ENCODE results near the gene OGG1. TPM values are rescaled to one million over a fixed set of nuclear protein-coding genes. Genes with fewer than 3 reads are reported as not detected.

Gene OGG1
- total and polyA plus RNA-seq, 5 donors from 2014 or later, result 21.8 to 30.2 (median 26.3) TPM

DNA sequence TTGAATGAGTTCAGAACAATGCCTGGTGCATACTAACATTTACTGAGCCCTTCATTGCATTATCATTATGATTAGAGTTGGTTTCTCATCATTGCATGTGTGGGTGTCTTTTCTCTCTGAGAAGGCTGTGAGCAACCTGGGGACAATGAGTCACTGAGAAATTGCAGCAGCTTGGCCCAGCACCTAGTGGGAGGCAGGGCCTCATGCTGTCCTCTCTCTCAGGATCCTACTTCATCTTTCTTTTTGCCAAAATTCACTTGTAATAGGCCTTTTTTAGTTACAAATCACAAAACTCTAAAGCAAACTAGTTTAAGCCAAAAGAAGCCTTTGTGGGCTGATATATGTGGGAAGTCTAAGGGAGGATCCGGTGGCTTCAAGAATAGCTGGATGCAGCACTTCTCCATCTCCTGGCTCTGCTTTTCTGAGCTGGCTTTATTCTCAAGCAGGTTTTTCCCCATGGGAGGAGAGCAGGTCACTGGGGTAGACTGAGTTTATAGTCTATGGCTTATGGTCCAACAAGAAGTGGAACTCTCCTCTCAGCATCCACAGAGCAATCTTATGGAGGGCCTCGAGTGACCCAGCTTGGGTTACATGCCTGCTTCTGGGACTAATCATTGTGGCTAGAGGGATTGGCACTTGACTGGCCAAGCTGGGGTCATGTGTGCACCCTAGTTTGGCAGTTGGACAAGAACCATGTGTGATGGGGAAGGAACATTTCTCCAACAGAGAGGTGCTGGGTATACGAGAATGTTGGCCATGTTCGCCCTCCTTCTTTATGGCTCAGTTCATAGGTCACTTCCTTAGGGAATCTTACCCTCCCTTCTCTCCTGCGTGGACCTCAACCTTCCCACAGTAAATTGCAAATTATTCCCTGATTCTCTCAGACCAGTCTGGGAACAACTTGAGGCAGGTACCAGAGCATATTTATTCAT, 28.7 kb downstream of the OGG1 start:
- peaks cover 42% of the 10 kb centered on the region for H3K4me1 ChIP-seq (ENCODE audit: control insufficient read depth, insufficient read depth, low read length, poor library complexity, severe bottlenecking)

DNA sequence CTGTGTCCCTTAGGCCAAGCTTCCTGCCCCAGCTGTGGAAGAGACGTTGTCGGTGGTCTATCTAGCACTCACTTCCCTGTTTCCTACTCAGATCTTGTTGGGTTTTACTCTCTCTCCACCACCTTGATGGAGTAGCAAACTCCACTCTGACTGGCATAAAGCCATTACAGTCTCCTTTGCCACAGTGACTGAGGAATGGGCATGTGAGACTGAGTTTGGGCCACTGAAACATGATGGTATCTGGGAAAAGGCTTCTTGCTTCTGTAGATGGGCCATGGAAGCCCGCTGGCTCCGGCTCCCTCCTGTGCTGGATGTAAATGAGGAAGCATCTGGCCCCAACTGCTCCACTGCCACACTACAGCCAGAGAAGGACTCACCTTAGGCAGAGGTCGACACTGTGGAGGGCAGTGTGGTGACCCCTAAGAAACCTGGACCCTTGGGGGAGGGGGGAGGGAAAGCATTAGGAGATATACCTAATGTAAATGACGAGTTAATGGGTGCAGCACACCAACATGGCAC, 29.4 kb downstream of the OGG1 start:
- ATAC-seq (ENCODE audit: low read depth in 2 of 2), result no peak
- H3K27me3 Mint-ChIP-seq, result no peaks in the 10 kb centered on the region
- no peaks in the 10 kb centered on the region for H3K9me3 Mint-ChIP-seq
- H3K4me1 Mint-ChIP-seq, result peaks cover 8 to 52% (median 45%) of the 10 kb centered on the region in 4 donors
- peak overlapping the region; percentile 84 to 95 (median 85) for H3K27ac Mint-ChIP-seq
- H3K9me3 ChIP-seq (ENCODE audit: control insufficient read depth in 2 of 2, low read length in 2 of 2), result no peaks in the 10 kb centered on the region
- peaks cover 42% of the 10 kb centered on the region for H3K4me1 ChIP-seq (ENCODE audit: control insufficient read depth, insufficient read depth, low read length, poor library complexity, severe bottlenecking)
- H3K4me3 ChIP-seq (ENCODE audit: low read depth, low read length), result no peak overlapping the region
- peaks cover 9% of the 10 kb centered on the region for H3K36me3 Mint-ChIP-seq
- no peaks in the 10 kb centered on the region for H3K27me3 ChIP-seq (ENCODE audit: control insufficient read depth, insufficient read depth, low read length)
- no peak for DNase-seq
- peak overlapping the region; percentile 70 for H3K27ac ChIP-seq (ENCODE audit: insufficient read depth, low read length, poor library complexity, severe bottlenecking)
- H3K36me3 ChIP-seq (ENCODE audit: control insufficient read depth, insufficient read depth, low read length), result peaks cover 18% of the 10 kb centered on the region
- peak overlapping the region in 3 of 4 donors; percentile 41 to 83 (median 64) for H3K4me3 Mint-ChIP-seq

More for the DNA sequence above, 28.7 kb downstream of the OGG1 start:
- peaks cover 8 to 52% (median 45%) of the 10 kb centered on the region in 4 donors for H3K4me1 Mint-ChIP-seq
- H3K27ac Mint-ChIP-seq, result peak overlapping the region in 2 of 3 donors; percentile 84 to 95
- H3K27me3 Mint-ChIP-seq, result no peaks in the 10 kb centered on the region
- peak overlapping the region in 1 of 4 donors; percentile 64 for H3K4me3 Mint-ChIP-seq
- DNase-seq (no peak), ATAC-seq (ENCODE audit: low read depth in 2 of 2) (no peak)
- H3K4me3 ChIP-seq (ENCODE audit: low read depth, low read length), result no peak overlapping the region
- H3K36me3 Mint-ChIP-seq, result peaks cover 12% of the 10 kb centered on the region
- H3K9me3 Mint-ChIP-seq, result no peaks in the 10 kb centered on the region
- H3K36me3 ChIP-seq (ENCODE audit: control insufficient read depth, insufficient read depth, low read length), result peaks cover 11% of the 10 kb centered on the region
- H3K9me3 ChIP-seq (ENCODE audit: control insufficient read depth in 2 of 2, low read length in 2 of 2), result no peaks in the 10 kb centered on the region
- H3K27ac ChIP-seq (ENCODE audit: insufficient read depth, low read length, poor library complexity, severe bottlenecking), result no peak overlapping the region
- no peaks in the 10 kb centered on the region for H3K27me3 ChIP-seq (ENCODE audit: control insufficient read depth, insufficient read depth, low read length)

DNA sequence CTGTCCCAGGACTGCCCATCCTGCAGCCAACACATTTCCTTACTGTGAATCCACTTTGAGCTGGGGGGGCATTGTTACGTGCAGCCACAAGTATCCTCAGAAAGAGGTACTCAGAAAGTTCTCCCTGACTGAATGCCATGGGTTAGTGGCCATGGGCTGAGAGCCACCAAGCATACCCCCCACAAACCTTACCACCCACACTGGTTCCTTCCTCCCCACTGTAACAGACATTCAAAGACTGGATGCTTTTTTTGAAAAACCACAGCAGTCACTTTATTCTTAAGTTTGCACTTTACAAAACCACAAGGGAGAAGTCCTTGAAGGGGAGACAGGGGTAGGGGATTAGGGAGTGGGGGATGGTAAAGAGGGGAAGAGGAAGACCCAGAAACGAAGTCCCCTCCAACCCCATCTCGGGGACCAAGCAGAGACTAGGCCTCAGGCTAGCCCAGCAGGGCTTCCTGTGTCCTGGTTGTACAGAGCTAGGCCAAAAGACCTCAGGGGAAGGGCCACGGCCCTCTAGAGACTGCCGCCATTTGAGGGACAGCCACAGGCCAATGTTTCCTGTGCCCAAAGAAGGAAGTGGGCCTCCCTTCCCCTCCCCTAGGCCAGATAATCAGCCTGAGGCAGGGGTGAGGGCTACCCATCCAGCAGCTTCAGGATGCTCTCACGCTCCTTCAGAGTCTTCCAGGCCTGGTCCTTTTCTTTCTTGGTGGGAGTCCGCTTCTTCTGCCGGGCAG, 30.1 kb downstream of the OGG1 start:
- Histone ChIP-seq H3K9me3 (ENCODE audit: control insufficient read depth in 2 of 2, low read length in 2 of 2) (no peaks in the 10 kb centered on the region), H3K27ac (ENCODE audit: insufficient read depth, low read length, poor library complexity, severe bottlenecking) (peak overlapping the region; percentile 70), H3K4me3 (ENCODE audit: low read depth, low read length) (peak overlapping the region; percentile 15), H3K27me3 (ENCODE audit: control insufficient read depth, insufficient read depth, low read length) (no peaks in the 10 kb centered on the region), H3K36me3 (ENCODE audit: control insufficient read depth, insufficient read depth, low read length) (peaks cover 24% of the 10 kb centered on the region), H3K4me1 (ENCODE audit: control insufficient read depth, insufficient read depth, low read length, poor library complexity, severe bottlenecking) (peaks cover 42% of the 10 kb centered on the region)
- no peaks in the 10 kb centered on the region for H3K27me3 Mint-ChIP-seq
- DNase-seq, result peak in 2 of 3 donors; percentile 31 to 65
- ATAC-seq (ENCODE audit: low read depth in 2 of 2), result peak; percentile 55 to 59
- H3K4me3 Mint-ChIP-seq, result peak overlapping the region in 3 of 4 donors; percentile 64 to 83 (median 74)
- peak overlapping the region; percentile 84 to 95 (median 85) for H3K27ac Mint-ChIP-seq
- H3K4me1 Mint-ChIP-seq, result peaks cover 8 to 52% (median 45%) of the 10 kb centered on the region in 4 donors
- peaks cover 11% of the 10 kb centered on the region for H3K36me3 Mint-ChIP-seq
- H3K9me3 Mint-ChIP-seq, result no peaks in the 10 kb centered on the region

DNA sequence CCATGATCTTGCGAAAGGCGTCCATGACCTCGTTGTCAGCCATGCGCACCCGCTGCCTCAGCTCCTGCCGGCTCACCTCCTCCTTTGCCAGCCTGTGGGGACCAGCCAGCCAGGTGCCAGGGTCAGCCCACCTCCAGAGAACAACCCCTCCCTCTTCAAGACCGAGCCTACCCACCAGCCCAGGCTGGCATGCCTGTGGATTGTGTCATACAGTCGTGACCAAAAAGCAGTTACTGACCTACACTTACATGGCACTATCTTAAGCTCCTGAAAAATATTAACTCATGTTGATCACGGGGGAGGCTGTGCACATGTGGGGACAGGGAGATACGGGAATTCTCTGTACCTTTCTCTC, 30.7 kb downstream of the OGG1 start:
- peaks cover 8 to 54% (median 43%) of the 10 kb centered on the region in 4 donors for H3K4me1 Mint-ChIP-seq
- no peaks in the 10 kb centered on the region for H3K27me3 ChIP-seq (ENCODE audit: control insufficient read depth, insufficient read depth, low read length)
- ATAC-seq (ENCODE audit: low read depth in 2 of 2), result no peak
- H3K36me3 ChIP-seq (ENCODE audit: control insufficient read depth, insufficient read depth, low read length), result peaks cover 29% of the 10 kb centered on the region
- peak overlapping the region in 3 of 4 donors; percentile 61 to 83 (median 64) for H3K4me3 Mint-ChIP-seq
- no peaks in the 10 kb centered on the region for H3K9me3 Mint-ChIP-seq
- peak overlapping the region; percentile 84 to 95 (median 85) for H3K27ac Mint-ChIP-seq
- peak overlapping the region; percentile 70 for H3K27ac ChIP-seq (ENCODE audit: insufficient read depth, low read length, poor library complexity, severe bottlenecking)
- H3K9me3 ChIP-seq (ENCODE audit: control insufficient read depth in 2 of 2, low read length in 2 of 2), result no peaks in the 10 kb centered on the region
- DNase-seq, result no peak
- H3K4me1 ChIP-seq (ENCODE audit: control insufficient read depth, insufficient read depth, low read length, poor library complexity, severe bottlenecking), result peaks cover 42% of the 10 kb centered on the region
- peak overlapping the region; percentile 15 for H3K4me3 ChIP-seq (ENCODE audit: low read depth, low read length)
- H3K27me3 Mint-ChIP-seq, result no peaks in the 10 kb centered on the region
- H3K36me3 Mint-ChIP-seq, result peaks cover 15% of the 10 kb centered on the region

DNA sequence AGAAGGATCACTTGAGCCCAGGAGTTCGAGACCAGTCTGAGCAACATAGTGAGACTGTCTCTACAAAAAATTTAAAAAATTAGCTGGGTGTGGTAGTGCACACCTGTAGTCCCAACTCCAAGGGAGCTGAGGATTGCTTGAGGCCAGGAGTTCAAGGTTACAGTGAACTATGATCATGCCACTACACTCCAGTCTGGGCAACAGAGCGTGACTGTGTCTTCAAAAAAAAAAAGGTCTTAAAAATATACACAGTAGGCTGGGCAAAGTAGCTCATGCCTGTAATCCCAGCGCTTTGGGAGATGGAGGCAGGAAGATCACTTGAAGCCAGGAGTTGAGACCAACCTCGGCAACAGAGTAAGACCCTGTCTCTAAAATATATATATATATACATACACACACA, 31.2 kb downstream of the OGG1 start:
- Mint-ChIP-seq H3K4me3 (peak overlapping the region in 2 of 4 donors; percentile 61 to 64), H3K36me3 (peaks cover 18% of the 10 kb centered on the region), H3K9me3 (no peaks in the 10 kb centered on the region), H3K4me1 (peaks cover 8 to 58% (median 43%) of the 10 kb centered on the region in 4 donors), H3K27me3 (no peaks in the 10 kb centered on the region), H3K27ac (peak overlapping the region; percentile 20 to 95 (median 84))
- DNase-seq (no peak), ATAC-seq (ENCODE audit: low read depth in 2 of 2) (no peak)
- Histone ChIP-seq H3K4me1 (ENCODE audit: control insufficient read depth, insufficient read depth, low read length, poor library complexity, severe bottlenecking) (peaks cover 42% of the 10 kb centered on the region), H3K9me3 (ENCODE audit: control insufficient read depth in 2 of 2, low read length in 2 of 2) (no peaks in the 10 kb centered on the region), H3K27me3 (ENCODE audit: control insufficient read depth, insufficient read depth, low read length) (no peaks in the 10 kb centered on the region), H3K36me3 (ENCODE audit: control insufficient read depth, insufficient read depth, low read length) (peaks cover 33% of the 10 kb centered on the region), H3K4me3 (ENCODE audit: low read depth, low read length) (no peak overlapping the region), H3K27ac (ENCODE audit: insufficient read depth, low read length, poor library complexity, severe bottlenecking) (peak overlapping the region; percentile 70)

DNA sequence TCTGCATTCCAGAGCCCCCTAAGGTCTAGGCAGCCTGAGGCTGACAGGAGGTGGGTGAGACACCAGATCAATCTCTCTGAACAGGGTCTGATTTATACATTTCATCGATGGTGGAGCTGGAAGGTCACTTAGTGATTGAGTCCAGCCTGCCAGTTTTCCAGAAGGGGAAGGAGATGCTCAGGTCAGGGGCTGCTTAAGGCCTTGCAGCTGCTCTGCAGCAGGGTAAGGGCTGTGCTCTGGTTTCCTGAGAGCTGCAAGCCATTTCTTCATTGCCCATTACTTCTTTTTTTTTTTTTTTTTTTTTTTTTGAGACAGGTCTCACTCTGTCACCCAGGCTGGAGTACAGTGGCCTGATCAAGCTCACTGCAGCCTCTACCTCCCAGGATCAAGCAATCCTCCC, 31.8 kb downstream of the OGG1 start:
- no peaks in the 10 kb centered on the region for H3K9me3 Mint-ChIP-seq
- peak overlapping the region; percentile 56 to 95 (median 79) for H3K27ac Mint-ChIP-seq
- ATAC-seq (ENCODE audit: low read depth in 2 of 2), result no peak
- peaks cover 23% of the 10 kb centered on the region for H3K36me3 Mint-ChIP-seq
- no peaks in the 10 kb centered on the region for H3K27me3 ChIP-seq (ENCODE audit: control insufficient read depth, insufficient read depth, low read length)
- peaks cover 42% of the 10 kb centered on the region for H3K4me1 ChIP-seq (ENCODE audit: control insufficient read depth, insufficient read depth, low read length, poor library complexity, severe bottlenecking)
- peaks cover 38% of the 10 kb centered on the region for H3K36me3 ChIP-seq (ENCODE audit: control insufficient read depth, insufficient read depth, low read length)
- H3K27me3 Mint-ChIP-seq, result no peaks in the 10 kb centered on the region
- peaks cover 8 to 58% (median 43%) of the 10 kb centered on the region in 4 donors for H3K4me1 Mint-ChIP-seq
- no peak for DNase-seq
- no peak overlapping the region for H3K4me3 ChIP-seq (ENCODE audit: low read depth, low read length)
- H3K27ac ChIP-seq (ENCODE audit: insufficient read depth, low read length, poor library complexity, severe bottlenecking), result no peak overlapping the region
- H3K9me3 ChIP-seq (ENCODE audit: control insufficient read depth in 2 of 2, low read length in 2 of 2), result no peaks in the 10 kb centered on the region
- H3K4me3 Mint-ChIP-seq, result peak overlapping the region in 1 of 4 donors; percentile 27

DNA sequence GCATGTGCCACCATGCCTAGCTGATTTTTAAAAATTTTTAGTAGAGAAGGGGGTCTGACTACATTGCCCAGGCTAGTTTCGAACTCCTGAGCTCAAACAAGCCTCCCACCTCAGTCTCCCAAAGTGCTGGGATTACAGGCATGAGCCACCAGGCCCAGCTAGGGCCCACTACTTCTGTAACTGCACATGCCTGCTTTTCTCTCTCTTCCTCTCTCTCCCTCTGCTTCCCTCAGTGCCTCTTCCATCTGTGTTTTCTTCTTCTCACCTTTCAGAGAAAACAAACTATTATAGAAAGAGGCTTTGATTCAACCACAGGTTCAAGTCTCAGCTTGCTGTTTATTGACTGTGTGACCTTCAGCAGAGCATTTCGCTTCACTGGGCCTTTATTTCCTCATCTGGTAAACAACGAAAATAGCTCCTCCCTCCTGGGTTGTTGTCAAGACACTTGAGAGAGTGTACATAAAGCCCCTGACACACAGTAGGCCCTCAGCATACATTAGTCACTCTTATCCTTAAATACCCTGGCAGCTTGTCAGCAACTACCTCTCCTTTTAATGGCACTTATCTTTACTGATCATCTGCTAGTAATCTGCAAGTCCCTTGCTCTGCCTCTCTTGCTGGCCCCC, 32.3 kb downstream of the OGG1 start:
- Mint-ChIP-seq H3K27me3 (no peaks in the 10 kb centered on the region), H3K9me3 (no peaks in the 10 kb centered on the region), H3K4me3 (peak overlapping the region in 1 of 4 donors; percentile 67), H3K27ac (peak overlapping the region in 2 of 3 donors; percentile 73 to 95), H3K36me3 (peaks cover 27% of the 10 kb centered on the region), H3K4me1 (peaks cover 8 to 58% (median 42%) of the 10 kb centered on the region in 4 donors)
- no peaks in the 10 kb centered on the region for H3K9me3 ChIP-seq (ENCODE audit: control insufficient read depth in 2 of 2, low read length in 2 of 2)
- DNase-seq (no peak), ATAC-seq (ENCODE audit: low read depth in 2 of 2) (no peak)
- H3K4me3 ChIP-seq (ENCODE audit: low read depth, low read length), result no peak overlapping the region
- peaks cover 42% of the 10 kb centered on the region for H3K4me1 ChIP-seq (ENCODE audit: control insufficient read depth, insufficient read depth, low read length, poor library complexity, severe bottlenecking)
- peaks cover 43% of the 10 kb centered on the region for H3K36me3 ChIP-seq (ENCODE audit: control insufficient read depth, insufficient read depth, low read length)
- no peak overlapping the region for H3K27ac ChIP-seq (ENCODE audit: insufficient read depth, low read length, poor library complexity, severe bottlenecking)
- no peaks in the 10 kb centered on the region for H3K27me3 ChIP-seq (ENCODE audit: control insufficient read depth, insufficient read depth, low read length)
